T-helper 1 cell (primary cell): ENCODE data around the gene PKIG.
"Not testable (repeated sequence)": the region's sequence is repeated elsewhere in the genome, so short reads cannot be mapped to it uniquely, and the experiment has no call there.

ENCODE experiments used
- DNase-seq, 5 donors: peaks; one replicate each; pipeline ENCODE4 v3.0.0-alpha.2; 2012 to 2020
- total RNA-seq, 4 donors: gene quantifications; one replicate each; lab custom pipeline; 2026; lab: John Stamatoyannopoulos, UW

PKIG gene
- 0.12 to 0.69 (median 0.36) reads per million in 4 donors for total RNA-seq

- no peak for DNase-seq
Measured at GRCh38 chr20:44582311-44583025, at the start of gene PKIG. Gene PKIG, plus strand, starts transcription at chr20:44582579. Its CDS starts 31,978 bp downstream, at chr20:44614557.

DNA sequence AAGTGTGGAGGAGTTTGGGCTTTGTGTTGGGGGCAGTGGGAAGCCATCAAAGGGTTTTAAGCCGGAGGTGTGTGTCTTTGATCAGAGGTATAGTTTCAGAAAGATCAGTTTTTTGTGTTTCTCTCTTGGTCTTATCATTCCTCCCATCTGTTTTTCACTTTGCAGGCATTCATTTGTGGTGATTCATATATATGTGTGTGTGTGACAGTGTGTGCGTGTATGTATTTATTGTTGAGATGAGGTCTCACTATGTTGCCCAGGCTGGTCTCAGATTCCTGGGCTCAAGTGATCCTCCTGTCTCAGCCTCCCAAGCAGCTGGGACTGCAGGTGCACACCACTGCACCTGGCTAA, 49.4 kb upstream of the PKIG start:
- peak in 1 of 5 donors; percentile 21 for DNase-seq

GRCh38 chr20:44533928-44534327, 48.5 kb upstream of the PKIG start:
- DNase-seq = no peak

DNA sequence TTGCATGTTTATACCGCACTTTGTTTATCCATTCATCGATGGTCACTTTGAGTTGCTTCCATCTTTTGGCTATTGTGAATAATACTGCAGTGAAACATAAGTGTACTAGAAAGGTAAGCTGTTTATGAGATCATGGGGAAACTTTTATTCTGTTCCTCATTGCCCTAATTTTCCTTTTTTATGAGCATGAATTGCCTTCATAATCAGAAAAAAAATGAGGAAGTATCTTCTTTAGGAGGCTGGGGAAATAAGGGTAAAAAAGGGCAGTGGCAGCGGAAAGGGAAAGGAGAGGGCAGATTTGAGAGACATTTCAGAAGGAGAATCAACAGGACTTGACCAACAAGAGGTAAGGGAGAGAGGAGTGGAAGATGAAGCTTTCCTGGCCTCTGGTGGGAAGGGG, 46.2 kb upstream of the PKIG start:
- no peak for DNase-seq

- no peak for DNase-seq
Measured at GRCh38 chr20:44537993-44538392, 44.4 kb upstream of the PKIG start.

GRCh38 chr20:44540834-44541233, 41.5 kb upstream of the PKIG start:
- DNase-seq = no peak

DNA sequence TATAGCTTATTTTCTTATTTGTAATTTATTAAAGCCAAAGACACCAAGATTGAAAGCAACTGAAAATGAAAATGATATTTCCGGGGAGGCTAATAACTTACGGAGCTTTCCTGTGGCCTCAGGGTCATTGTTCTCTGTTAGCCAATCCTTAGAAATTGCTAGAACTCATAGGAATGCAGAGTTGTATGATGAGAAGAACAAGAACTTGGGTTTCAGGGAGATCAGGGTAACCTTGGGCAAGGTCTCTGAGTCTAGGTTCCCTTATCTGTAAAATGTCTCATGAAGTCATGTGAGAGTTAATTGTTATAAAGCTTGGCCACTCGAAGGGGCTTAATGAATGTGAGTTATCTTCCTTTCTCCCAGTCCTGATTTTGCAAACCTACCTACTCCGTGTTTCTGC, 40.4 kb upstream of the PKIG start:
- no peak for DNase-seq

GRCh38 chr20:44542890-44543289, 39.5 kb upstream of the PKIG start:
- DNase-seq = no peak

DNA sequence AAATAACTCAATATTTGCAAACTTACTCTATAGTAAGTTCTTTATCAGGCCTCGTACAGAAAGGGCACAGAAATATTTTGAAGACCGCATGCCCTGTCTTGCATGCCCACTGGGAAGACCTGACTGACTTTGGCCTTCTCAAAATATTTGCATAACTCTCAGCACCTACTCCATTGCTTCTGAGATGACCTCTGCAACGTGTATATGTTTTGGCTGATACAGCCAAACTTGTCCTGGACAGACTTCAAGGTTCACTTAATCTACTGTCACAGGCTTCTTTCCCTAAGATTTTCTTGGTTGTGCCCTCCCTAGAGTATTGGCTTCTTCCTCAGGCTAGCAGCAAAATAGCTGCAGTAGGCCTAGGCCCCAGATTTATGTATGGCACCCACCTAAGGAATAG, 39.0 kb upstream of the PKIG start:
- DNase-seq = no peak

DNA sequence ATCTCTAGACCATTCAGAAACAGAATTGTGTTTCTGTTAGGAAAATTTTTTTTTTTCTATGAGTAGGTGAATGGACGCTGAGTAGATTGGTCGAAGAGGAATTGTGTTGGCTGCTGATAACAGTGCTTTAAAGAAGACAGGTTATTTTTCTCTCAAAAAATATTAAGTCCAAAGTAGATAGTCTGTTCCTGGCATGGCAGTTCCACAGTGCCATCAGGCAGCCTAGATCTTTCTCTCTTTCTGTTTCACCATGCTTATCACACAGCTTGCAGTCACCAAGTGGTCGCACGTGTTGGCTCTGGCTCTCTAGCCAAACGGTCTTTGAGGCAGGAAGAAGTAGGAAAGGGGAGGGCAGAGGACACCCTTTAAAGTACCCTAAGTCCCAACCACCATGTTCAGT, 38.1 kb upstream of the PKIG start:
- no peak for DNase-seq

- no peak for DNase-seq
Measured at GRCh38 chr20:44547419-44547818, 35.0 kb upstream of the PKIG start.

GRCh38 chr20:44549123-44549522, 33.3 kb upstream of the PKIG start:
- DNase-seq = no peak

DNA sequence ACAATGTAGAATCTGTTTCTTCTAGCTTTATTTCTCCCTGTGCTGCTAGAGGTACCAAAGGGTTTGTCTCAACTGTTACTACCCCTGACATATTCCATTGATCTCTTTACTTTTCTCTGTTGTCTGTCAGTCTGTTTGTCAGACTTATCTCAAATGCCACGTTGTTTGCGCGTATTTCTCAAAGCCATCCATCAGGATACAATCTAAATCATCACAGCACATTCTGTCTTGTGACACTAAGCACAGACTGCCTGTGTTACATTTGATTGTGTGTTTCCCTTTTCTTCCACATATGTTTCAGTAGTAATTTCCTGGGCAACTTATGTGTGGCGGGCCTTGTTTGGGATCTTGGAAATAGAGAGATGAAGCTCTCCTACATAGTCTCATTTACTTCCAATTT, 30.3 kb upstream of the PKIG start:
- DNase-seq = no peak

- no peak for DNase-seq
Measured at GRCh38 chr20:44552568-44552949, 29.8 kb upstream of the PKIG start.

GRCh38 chr20:44552950-44553908, 29.1 kb upstream of the PKIG start:
- peak in 1 of 5 donors; percentile 3 for DNase-seq

DNA sequence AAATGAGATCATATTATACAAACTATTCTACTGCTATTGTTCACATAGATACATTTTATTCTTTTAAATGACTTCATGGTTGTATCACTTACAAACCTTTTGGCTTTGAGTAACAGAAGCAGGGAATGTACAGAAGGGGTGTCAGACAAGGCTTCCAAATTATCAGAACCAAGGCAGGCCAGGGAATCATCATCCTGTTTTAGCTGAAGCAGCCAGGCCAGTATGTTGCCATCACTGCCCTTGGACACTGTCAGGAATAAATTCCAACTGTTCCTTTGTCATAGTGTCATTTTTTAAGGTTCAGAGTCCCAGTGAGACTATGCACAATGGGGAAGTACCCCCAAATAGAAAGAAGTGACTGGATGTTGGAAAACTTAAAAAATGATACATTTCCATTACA, 23.1 kb upstream of the PKIG start:
- DNase-seq = no peak

DNA sequence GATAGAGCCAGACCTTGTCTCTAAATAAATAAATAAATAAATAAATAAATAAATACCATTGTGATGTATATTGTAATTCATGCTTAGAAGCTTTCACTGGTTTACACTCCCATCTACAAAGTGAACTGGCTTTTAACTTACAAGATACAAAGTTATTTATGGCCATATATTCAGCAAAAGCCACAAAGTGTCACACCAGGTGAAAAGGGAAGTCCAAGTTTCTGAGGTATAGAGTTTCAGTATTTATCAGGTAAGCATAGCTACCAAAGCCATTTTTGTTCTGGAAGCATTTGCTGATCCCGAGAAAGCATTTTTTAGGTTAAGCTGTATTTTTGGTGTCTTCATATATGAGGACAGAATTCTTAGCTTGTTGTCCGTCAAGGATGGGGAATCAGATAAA, 22.1 kb upstream of the PKIG start:
- DNase-seq = no peak

GRCh38 chr20:44560818-44561217, 21.6 kb upstream of the PKIG start:
- DNase-seq = not testable (repeated sequence)

DNA sequence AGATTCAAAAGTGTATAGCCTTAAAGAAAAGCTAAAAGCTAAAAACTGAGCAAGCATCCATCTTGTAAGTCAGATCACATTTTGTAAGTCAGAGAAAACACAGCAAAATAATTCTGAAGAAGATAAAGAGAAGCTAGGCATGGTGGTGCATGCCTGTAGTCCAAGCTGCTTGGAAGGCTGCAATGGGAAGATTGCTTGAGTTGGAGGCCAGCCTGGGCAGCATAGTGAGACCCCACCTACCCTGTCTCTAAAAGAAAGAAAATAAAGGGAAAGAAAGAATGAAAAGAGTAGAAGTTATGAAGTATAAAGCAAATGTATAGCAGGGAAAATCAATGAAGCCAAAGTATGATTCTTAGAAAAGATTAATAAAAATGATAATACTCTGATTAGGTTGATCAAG, 20.5 kb upstream of the PKIG start:
- no peak for DNase-seq

DNA sequence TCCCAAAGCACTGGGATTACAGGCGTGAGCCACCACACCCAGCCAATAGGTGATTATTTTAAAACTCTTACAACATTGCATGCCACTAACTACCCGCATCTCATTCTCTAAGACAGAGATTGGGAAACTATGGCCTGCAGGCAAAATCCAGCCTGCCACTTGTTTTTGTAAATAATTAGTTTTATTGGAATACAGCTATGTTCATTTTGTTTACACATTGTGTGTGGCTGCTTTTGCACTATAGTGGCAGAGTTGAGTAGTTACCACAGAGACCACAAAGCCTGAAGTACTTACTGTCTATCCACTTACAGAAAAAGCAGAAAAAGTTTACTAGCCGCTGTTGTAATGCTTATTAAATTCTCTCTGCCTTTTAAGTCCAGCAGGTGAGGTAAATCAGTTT, 16.4 kb upstream of the PKIG start:
- no peak for DNase-seq

- no peak for DNase-seq
Measured at GRCh38 chr20:44566811-44567210, 15.6 kb upstream of the PKIG start.

GRCh38 chr20:44570367-44570766, 12.0 kb upstream of the PKIG start:
- DNase-seq = no peak

- no peak for DNase-seq
Measured at GRCh38 chr20:44571362-44571988, 10.9 kb upstream of the PKIG start.
